Endothelial cell of umbilical vein (primary cell): ENCODE results near the gene CCAR1. TPM values are rescaled to one million over a fixed set of nuclear protein-coding genes. Genes with fewer than 3 reads are reported as not detected.

Source experiments
- BruUV-seq: library from RNA; stranded (reverse); fragments of 400-500 nt; replicated peaks from 2 replicates; lab custom pipeline; 2021; lab: Mats Ljungman, UMichigan
- CTCF ChIA-PET: fragments of 300-600, 350-600 bp; sonication (Branson Sonifier 250); formaldehyde crosslinking; loops from one replicate; lab custom pipeline; 2021; ENCODE audit warnings: antibody characterized with exemption, inconsistent platforms; lab: Charles Lee
- POLR2A ChIA-PET: fragments of 300-600, 350-600 bp; sonication (Branson Sonifier 250); formaldehyde crosslinking; loops from one replicate; lab custom pipeline; 2021; ENCODE audit warnings: antibody characterized with exemption, inconsistent platforms; lab: Charles Lee
- DNase-seq: peaks from one replicate; pipeline ENCODE4 v3.0.0-alpha.2; 2011; ENCODE audit warnings: low read depth, low spot score
- FAIRE-seq: peaks from 2 replicates; lab custom pipeline; 2011; peaks lifted over from hg19 to GRCh38; lab: Jason Lieb, UNC
- H2AFZ ChIP-seq: 2 replicates; pipeline ENCODE4 v1.6.0; 2012; ENCODE audit warnings: low read depth, low read length, control low read depth, inconsistent platforms
- H3K27ac ChIP-seq: 2 replicates; pipeline ENCODE4 v1.5.1; 2011; ENCODE audit warnings: low read depth, mild to moderate bottlenecking, control low read depth, low read length, moderate library complexity; ENCODE audit not compliant: insufficient read depth
- H3K27me3 ChIP-seq, 2 experiments: 2 replicates each; pipeline versions ENCODE4 v1.6.0 to v1.6.1; 2011; ENCODE audit warnings: low read length in 2 of 2, mixed read lengths in 1 of 2; ENCODE audit not compliant: control insufficient read depth in 2 of 2, insufficient read depth in 2 of 2
- H3K36me3 ChIP-seq, 2 experiments: 2 replicates in 1 of 2; 3 replicates in 1 of 2; pipeline ENCODE4 v1.5.1; 2011; ENCODE audit warnings: low read length in 2 of 2, mild to moderate bottlenecking in 1 of 2, moderate library complexity in 1 of 2; ENCODE audit not compliant: control insufficient read depth in 2 of 2, insufficient read depth in 2 of 2; ENCODE audit errors: extremely low read depth in 1 of 2
- H3K4me1 ChIP-seq: 3 replicates; pipeline ENCODE4 v1.5.1; 2011; ENCODE audit warnings: mild to moderate bottlenecking, low read length; ENCODE audit not compliant: control insufficient read depth, insufficient read depth; ENCODE audit errors: extremely low read depth
- H3K4me2 ChIP-seq: 2 replicates; pipeline ENCODE4 v1.6.1; 2011; ENCODE audit warnings: low read length, control low read depth, mixed read lengths; ENCODE audit not compliant: insufficient read depth
- H3K4me3 ChIP-seq, 3 experiments: fragments of 200-600 bp in 1 of 3; sonication (generic), shearing (Covaris generic) in 1 of 3; replicated peaks in 1 of 3; 2 replicates each; pipeline ENCODE4 v1.5.1; 2011 to 2016; ENCODE audit warnings: control low read depth in 3 of 3, low read length in 3 of 3, mild to moderate bottlenecking in 2 of 3, inconsistent platforms in 1 of 3, low read depth in 1 of 3, moderate library complexity in 1 of 3; ENCODE audit not compliant: insufficient read depth in 1 of 3
- H3K79me2 ChIP-seq: 2 replicates; pipeline ENCODE4 v1.6.0; 2012; ENCODE audit warnings: low read length, inconsistent platforms; ENCODE audit not compliant: control insufficient read depth, insufficient read depth
- H3K9ac ChIP-seq: replicated peaks from 2 replicates; pipeline ENCODE3; 2011; ENCODE audit warnings: low read length, control low read depth; ENCODE audit not compliant: insufficient read depth; ENCODE audit errors: extremely low read depth
- H3K9me1 ChIP-seq: replicated peaks from 3 replicates; pipeline ENCODE4 v1.6.0; 2011; ENCODE audit warnings: mild to moderate bottlenecking, low read length; ENCODE audit not compliant: control insufficient read depth, insufficient read depth; ENCODE audit errors: extremely low read depth
- H3K9me3 ChIP-seq: replicated peaks from 2 replicates; pipeline ENCODE4 v1.5.1; 2012; ENCODE audit warnings: low read length, inconsistent platforms; ENCODE audit not compliant: control insufficient read depth, insufficient read depth
- H4K20me1 ChIP-seq: replicated peaks from 2 replicates; pipeline ENCODE3; 2011; ENCODE audit warnings: mild to moderate bottlenecking, low read length; ENCODE audit not compliant: control insufficient read depth, insufficient read depth; ENCODE audit errors: extremely low read depth
- EZH2 ChIP-seq: IDR thresholded peaks from 2 replicates; pipeline ENCODE4 v1.6.1; 2012; ENCODE audit warnings: borderline replicate concordance, low read depth, mild to moderate bottlenecking, moderate library complexity, low read length, inconsistent platforms; ENCODE audit not compliant: severe bottlenecking
- FOS ChIP-seq: IDR thresholded peaks from 2 replicates; pipeline ENCODE4 v1.6.1; 2011; ENCODE audit warnings: mild to moderate bottlenecking, low read length, moderate library complexity, borderline replicate concordance; ENCODE audit not compliant: insufficient read depth
- GATA2 ChIP-seq: IDR thresholded peaks from 2 replicates; pipeline ENCODE4 v1.7.0; 2011; ENCODE audit warnings: low read depth, mild to moderate bottlenecking, moderate library complexity, mixed read lengths, low read length; ENCODE audit not compliant: insufficient read length, insufficient read depth
- JUN ChIP-seq: IDR thresholded peaks from 2 replicates; pipeline ENCODE4 v1.6.1; 2011; ENCODE audit warnings: borderline replicate concordance, low read depth; ENCODE audit not compliant: insufficient read length, insufficient read depth
- MYC ChIP-seq: IDR thresholded peaks from one replicate; pipeline ENCODE4 v1.6.1; 2011; ENCODE audit warnings: mild to moderate bottlenecking, low read depth, low read length
- POLR2A ChIP-seq: IDR thresholded peaks from 2 replicates; pipeline ENCODE4 v1.6.1; 2012; ENCODE audit warnings: low read depth, mild to moderate bottlenecking, control low read depth, low read length
- POLR2AphosphoS5 ChIP-seq: IDR thresholded peaks from 2 replicates; pipeline ENCODE4 v1.6.1; 2012; ENCODE audit warnings: low read depth, mild to moderate bottlenecking, control low read depth, low read length, moderate library complexity; ENCODE audit not compliant: insufficient read depth
- dilution Hi-C: fragments of 300-500 bp; cut with MboI; formaldehyde crosslinking; loops from one replicate; pipeline ENCODE4 v1.15.0; 2019; ENCODE audit warnings: low sequenced_read_pairs; ENCODE audit not compliant: extremely low pct_ligation_motif_present
- intact Hi-C: fragments of 100-400 bp; cut with micrococcal nuclease; formaldehyde crosslinking; loops from one replicate; pipeline ENCODE4 v1.10.0; 2022
- polyA plus RNA-seq, 4 experiments: library from polyadenylated mRNA; depleted of rRNA in 3 of 4; stranded (reverse) in 3 of 4; unstranded in 1 of 4; fragments of >200 nt; gene quantifications; 2 replicates each; pipeline versions ENCODE4 v1.2.1 to v1.2.3, GENCODE V29; 2011 to 2012; ENCODE audit warnings: missing spikeins in 1 of 4
- total RNA-seq: library from RNA; stranded (reverse); gene quantifications from 2 replicates; pipeline ENCODE4 v1.2.3, GENCODE V29; 2021
- TF ChIP-seq, protein P1 (sequence below), 2 donors: IDR thresholded peaks; 1 replicate in 1 of 2; 2 replicates in 1 of 2; pipeline ENCODE4 v1.5.1; 2011; ENCODE audit warnings: low read length in 2 of 2, mild to moderate bottlenecking in 2 of 2, moderate library complexity in 2 of 2, control low read depth in 1 of 2, inconsistent platforms in 1 of 2, low read depth in 1 of 2; ENCODE audit not compliant: insufficient read depth in 1 of 2; ENCODE audit errors: extremely low read depth in 1 of 2
- TF ChIP-seq, protein P2 (sequence below): IDR thresholded peaks from 2 replicates; pipeline ENCODE4 v1.6.1; 2011; ENCODE audit not compliant: insufficient read depth, insufficient read length

CCAR1 gene
- total and polyA plus RNA-seq, 2 donors (not counting 3 experiments of a cell fraction or from before 2014, with no cell fraction given), result 59.8 to 92.9 TPM

DNA sequence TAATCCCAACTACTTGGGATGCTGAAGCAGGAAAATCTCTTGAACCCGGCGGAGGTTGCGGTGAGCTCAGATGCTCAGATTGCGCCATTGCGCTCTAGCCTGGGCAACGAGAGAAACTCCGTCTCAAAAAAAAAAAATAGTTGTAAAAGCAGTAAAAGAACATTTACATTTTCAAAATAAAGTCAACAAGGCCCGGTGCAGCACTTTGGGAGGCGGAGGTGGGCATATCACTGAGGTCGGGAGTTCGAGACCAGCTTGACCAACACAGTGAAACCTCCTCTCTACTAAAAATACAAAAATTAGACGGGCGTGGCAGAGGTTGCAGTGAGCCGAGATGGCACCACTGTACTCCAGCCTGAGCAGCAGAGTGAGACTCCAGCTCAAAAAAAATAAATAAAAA is 4.0 kb downstream of the CCAR1 start:
- no peaks in the 10 kb centered on the region for H3K9me3 ChIP-seq
- FAIRE-seq (no peak), DNase-seq (no peak)
- TF ChIP-seq POLR2AphosphoS5 (no peak), GATA2 (no peak), POLR2A (no peak), JUN (no peak), FOS (no peak), MYC (no peak), EZH2 (no peak)
- TF ChIP-seq, protein P1, sequence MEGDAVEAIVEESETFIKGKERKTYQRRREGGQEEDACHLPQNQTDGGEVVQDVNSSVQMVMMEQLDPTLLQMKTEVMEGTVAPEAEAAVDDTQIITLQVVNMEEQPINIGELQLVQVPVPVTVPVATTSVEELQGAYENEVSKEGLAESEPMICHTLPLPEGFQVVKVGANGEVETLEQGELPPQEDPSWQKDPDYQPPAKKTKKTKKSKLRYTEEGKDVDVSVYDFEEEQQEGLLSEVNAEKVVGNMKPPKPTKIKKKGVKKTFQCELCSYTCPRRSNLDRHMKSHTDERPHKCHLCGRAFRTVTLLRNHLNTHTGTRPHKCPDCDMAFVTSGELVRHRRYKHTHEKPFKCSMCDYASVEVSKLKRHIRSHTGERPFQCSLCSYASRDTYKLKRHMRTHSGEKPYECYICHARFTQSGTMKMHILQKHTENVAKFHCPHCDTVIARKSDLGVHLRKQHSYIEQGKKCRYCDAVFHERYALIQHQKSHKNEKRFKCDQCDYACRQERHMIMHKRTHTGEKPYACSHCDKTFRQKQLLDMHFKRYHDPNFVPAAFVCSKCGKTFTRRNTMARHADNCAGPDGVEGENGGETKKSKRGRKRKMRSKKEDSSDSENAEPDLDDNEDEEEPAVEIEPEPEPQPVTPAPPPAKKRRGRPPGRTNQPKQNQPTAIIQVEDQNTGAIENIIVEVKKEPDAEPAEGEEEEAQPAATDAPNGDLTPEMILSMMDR (IDR thresholded peaks at IDR 0.05; ENCODE audit: extremely low read depth in 1 of 2, insufficient read depth in 1 of 2, low read depth in 1 of 2, low read length in 2 of 2), result no peak
- TF ChIP-seq, protein P2, sequence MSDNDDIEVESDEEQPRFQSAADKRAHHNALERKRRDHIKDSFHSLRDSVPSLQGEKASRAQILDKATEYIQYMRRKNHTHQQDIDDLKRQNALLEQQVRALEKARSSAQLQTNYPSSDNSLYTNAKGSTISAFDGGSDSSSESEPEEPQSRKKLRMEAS, result no peak
- no peaks in the 10 kb centered on the region for H4K20me1 ChIP-seq
- H3K4me2 ChIP-seq, result no peak overlapping the region
- no peaks in the 10 kb centered on the region for H3K9me1 ChIP-seq
- H2AFZ ChIP-seq, result no peak overlapping the region
- intact Hi-C loops, result loop anchor here (10.0 kb wide), 1 partner anchor 320 kb away; the partner anchor contains the start of gene RUFY2
- H3K27me3 ChIP-seq, result no peaks in the 10 kb centered on the region
- no peak overlapping the region for H3K9ac ChIP-seq
- peaks cover 61% of the 10 kb centered on the region for H3K79me2 ChIP-seq
- ChIA-PET CTCF (interaction anchor here (1.6 kb wide), 1 partner anchor 174 kb away, joined by 5 read pairs; no protein-coding TSS in a partner anchor), POLR2A (no interaction called here)
- BruUV-seq, result no TSS peak
- H3K4me1 ChIP-seq, result peaks cover 10% of the 10 kb centered on the region
- peaks cover 6 to 13% of the 10 kb centered on the region in 2 experiments for H3K36me3 ChIP-seq
- no peak overlapping the region for H3K27ac ChIP-seq
- no peak overlapping the region for H3K4me3 ChIP-seq
- dilution Hi-C loops, result no loop called here
